ENCODE measurements around the gene ZNF552.
A peak's percentile ranks its signal among the peaks of the same experiment; 100 is the strongest.
"Not testable (repeated sequence)": the region's sequence is repeated elsewhere in the genome, so short reads cannot be mapped to it uniquely, and the experiment has no call there.

Gene ZNF552

DNA sequence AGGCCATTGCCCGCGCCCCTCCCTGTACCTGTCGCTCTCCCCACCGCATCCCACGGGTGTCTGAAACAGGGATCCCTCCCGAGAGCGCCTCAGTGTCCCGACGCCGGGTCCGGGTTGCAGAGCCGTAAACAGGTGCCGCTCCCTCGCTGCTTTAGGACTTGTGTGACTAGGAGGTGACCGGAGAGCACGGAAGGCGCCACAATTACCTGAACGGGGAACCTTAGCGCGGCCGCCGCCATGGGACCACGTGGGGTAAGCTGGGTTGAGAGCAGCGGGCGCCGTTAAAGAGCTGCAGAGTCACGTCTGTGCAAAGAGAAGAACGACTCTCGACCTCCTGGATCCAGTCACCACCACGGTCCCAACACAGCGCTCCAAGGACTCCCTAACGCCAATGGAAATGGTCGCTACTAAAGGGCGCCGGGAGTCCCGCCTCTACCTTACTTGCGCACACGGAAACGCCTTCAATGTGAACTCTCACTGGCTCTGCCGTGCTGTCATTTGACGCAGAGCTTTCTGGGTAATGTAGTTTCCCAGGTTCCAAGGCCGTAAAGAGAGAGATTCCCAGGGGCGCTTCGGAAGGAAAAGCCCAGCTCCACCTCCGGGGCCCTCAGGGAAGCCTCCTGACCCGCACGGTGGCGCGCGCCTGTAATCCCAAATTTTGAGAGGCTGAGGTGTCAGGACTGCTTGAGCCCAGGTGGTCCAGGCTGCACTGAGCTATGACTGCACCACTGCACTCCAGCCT, at the start of gene ZNF552:
Gene ZNF552 (minus strand): TSS at position 409 of the 742 bp plus-strand sequence. CDS start 170 bp downstream, at position 239.
- DNase-seq (ENCODE audit: low read depth in 2 of 2) = peak; percentile 47 to 60

GRCh38 chr19:57862351-57862750, 47.6 kb upstream of the ZNF552 start:
- DNase-seq (ENCODE audit: low read depth in 2 of 2) = not testable (repeated sequence)

DNA sequence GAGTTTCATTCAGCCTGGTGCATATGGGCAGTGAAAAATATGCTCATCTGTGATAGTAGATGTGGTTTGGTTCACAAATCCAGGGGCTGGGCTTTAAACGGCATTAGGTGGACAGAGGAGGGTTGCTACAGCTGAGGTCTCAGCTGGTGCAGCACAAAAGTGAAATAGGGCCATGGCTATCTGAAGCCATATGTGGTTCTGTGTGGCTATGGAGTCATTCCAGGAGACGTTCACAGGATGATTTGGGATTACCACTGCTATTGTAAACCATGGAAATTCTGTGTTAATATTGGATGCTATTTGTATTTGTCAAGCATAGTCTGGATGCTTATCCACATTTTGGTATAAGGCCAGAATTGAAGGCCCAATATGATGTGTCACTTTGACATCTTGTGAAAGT, 39.4 kb upstream of the ZNF552 start:
- DNase-seq (ENCODE audit: low read depth in 2 of 2) = not testable (repeated sequence)

GRCh38 chr19:57851812-57852603, 37.3 kb upstream of the ZNF552 start:
- DNase-seq (ENCODE audit: low read depth in 2 of 2) = not testable (repeated sequence)

DNA sequence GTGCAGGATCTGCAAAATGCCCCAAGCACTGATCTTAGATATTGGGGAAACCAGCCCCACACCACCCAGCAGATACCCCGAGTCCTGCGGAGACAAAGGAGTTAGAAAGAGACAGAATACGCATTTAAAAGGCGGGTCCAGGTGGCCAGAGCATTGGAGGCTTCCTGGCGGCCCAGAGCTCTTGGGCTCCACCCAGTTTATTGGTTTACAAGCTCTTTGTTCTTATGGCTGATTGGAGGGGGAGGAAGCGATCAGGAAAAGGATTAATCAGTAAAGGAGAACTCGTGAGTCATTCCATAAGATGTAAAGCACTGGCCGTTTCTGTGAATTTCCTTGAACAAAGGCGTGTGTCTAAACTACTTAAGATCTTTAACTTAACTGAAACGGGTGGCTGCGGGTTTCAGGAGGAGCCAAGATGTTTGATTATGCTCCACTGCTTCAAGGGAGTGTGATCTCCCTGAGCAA, 35.9 kb upstream of the ZNF552 start:
- no peak for DNase-seq (ENCODE audit: low read depth in 2 of 2)

- DNase-seq (ENCODE audit: low read depth in 2 of 2) = peak; percentile 62 to 64
Observed at GRCh38 chr19:57849666-57850473, 35.2 kb upstream of the ZNF552 start, which contains the start of gene ZNF587. Gene ZNF587 (plus strand): TSS chr19:57849859. CDS start chr19:57850039, 180 bp downstream.

GRCh38 chr19:57849162-57849665, 34.5 kb upstream of the ZNF552 start:
- not testable (repeated sequence) for DNase-seq (ENCODE audit: low read depth in 2 of 2)

GRCh38 chr19:57847164-57847563, 32.5 kb upstream of the ZNF552 start:
- not testable (repeated sequence) for DNase-seq (ENCODE audit: low read depth in 2 of 2)

GRCh38 chr19:57841122-57841763, 26.5 kb upstream of the ZNF552 start:
- DNase-seq (ENCODE audit: low read depth in 2 of 2) = no peak

DNA sequence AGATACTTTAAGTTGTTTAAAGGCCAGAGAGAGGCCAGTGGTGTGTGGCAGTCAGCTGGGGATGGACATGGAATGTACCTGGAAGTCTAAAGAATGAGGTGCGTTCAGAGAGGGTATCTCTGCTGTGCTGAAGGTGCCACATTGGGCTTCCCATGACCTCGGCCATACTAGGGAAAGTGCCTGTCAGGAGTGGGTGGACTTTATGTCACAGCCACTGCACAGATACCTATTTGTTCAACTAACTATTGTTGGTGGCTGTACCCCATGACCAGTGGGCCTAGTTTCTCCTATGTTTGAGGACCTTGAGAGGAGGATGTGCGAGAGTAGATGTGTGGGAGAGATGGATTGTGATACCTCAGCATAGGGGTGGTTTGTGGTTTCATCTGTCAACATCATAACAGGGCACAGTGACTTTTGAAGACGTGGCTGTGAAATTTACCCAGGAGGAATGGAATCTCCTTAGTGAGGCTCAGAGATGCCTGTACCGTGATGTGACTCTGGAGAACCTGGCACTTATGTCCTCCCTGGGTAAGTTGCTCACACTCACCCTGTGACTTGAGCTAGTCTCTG, 24.0 kb upstream of the ZNF552 start:
- DNase-seq (ENCODE audit: low read depth in 2 of 2) = not testable (repeated sequence)

DNA sequence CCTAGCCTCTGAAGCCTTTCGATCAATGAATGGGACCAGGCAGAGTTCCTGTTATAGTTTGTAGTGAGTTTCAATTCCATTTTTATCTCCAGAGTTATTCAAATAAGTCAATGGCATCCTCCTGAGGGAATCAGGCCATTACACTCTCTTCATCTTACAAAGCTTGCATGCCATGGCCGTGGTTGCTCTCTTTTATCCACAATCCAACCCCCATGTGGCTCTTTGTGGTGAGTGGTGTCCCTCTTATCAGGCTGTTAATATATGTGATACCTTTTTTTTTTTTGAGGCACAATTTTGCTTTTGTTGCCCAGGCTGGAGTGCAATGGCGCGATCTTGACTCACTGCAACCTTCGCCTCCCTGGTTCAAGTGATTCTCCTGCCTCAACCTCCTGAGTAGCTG, 22.3 kb upstream of the ZNF552 start:
- DNase-seq (ENCODE audit: low read depth in 2 of 2) = not testable (repeated sequence)

GRCh38 chr19:57830071-57830602, 15.4 kb upstream of the ZNF552 start, which contains the start of gene ZNF587B:
Gene ZNF587B (plus strand): TSS chr19:57830299. CDS start chr19:57830529, 230 bp downstream.
- DNase-seq (ENCODE audit: low read depth in 2 of 2) = peak in 1 of 2 experiments; percentile 17

DNA sequence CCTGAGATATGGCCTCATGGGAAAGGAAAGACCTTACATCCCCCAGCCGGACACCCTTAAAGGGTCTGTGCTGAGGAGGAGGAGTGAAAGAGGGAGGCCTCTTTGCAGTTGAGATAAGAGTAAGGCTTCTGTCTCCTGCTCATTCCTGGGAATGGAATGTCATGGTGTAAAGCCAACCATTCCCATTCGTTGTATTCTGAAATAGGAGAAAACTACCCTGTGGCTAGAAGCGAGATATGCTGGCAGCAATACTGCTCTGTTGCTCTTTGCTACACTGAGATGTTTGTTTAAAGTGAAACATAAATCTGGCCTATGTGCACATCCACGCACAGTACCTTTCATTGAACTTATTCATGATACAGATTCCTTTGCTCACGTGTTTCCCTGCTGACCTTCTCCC, 14.6 kb upstream of the ZNF552 start:
- DNase-seq (ENCODE audit: low read depth in 2 of 2) = no peak

GRCh38 chr19:57825511-57825910, 10.8 kb upstream of the ZNF552 start:
- DNase-seq (ENCODE audit: low read depth in 2 of 2) = no peak

DNA sequence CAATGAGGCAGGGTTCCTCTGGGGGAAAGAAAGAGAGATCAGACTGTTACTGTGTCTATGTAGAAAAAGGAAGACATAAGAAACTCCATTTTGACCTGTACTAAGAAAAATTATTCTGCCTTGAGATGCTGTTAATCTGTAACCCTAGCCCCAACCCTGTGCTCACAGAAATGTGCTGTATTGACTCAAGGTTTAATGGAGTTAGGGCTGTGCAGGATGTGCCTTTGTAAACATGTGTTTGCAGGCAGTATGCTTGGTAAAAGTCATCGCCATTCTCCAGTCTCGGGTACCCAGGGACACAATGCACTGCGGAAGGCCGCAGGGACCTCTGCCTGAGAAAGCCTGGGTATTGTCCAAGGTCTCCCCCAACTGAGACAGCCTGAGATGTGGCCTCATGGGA, 8.9 kb upstream of the ZNF552 start:
- DNase-seq (ENCODE audit: low read depth in 2 of 2) = not testable (repeated sequence)

GRCh38 chr19:57823155-57823554, 8.4 kb upstream of the ZNF552 start:
- DNase-seq (ENCODE audit: low read depth in 2 of 2) = not testable (repeated sequence)

DNA sequence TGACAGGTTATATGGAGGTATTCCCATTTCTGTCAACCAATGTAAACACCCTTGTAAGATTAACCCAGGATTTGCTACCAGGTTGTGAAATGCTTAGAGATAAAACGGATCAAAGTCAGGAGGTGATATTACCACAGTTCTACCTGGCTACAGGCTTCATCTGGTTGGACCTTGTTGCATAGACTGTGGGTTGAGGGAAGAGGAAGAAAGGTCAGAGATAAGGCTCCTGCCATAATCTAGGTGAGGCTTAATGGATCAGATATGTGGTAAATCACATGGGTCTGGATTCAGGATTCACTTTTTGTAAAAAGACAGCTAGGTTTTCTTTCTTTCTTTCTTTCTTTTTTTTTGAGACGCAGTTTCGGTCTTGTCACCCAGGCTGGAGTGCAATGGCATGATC, 6.8 kb upstream of the ZNF552 start:
- not testable (repeated sequence) for DNase-seq (ENCODE audit: low read depth in 2 of 2)

DNA sequence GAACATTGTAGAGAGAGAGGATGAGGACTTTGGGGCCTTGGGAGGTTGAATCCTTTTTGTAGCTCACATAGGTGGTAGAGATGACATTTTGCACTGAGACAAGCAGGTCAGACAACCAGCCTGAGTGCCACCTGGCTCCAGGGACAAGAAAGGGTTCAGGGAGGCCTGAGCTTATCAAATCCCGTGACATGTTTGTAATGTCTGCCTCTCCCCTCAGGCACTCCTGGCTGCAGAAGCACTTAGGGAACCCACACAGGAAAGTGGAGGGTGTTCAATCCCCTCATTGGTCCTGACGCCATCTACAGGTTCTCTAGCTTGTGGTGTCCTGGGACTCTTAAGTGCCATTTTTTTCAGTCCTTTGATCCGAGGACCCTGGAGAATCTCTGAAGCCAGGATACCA, 6.4 kb upstream of the ZNF552 start:
- not testable (repeated sequence) for DNase-seq (ENCODE audit: low read depth in 2 of 2)

- DNase-seq (ENCODE audit: low read depth in 2 of 2) = no peak
Observed at GRCh38 chr19:57820599-57820998, 5.9 kb upstream of the ZNF552 start.

- peak; percentile 62 to 64 for DNase-seq (ENCODE audit: low read depth in 2 of 2)
Observed at GRCh38 chr19:57819475-57820148, 4.9 kb upstream of the ZNF552 start.

All from stimulated activated CD4-positive, alpha-beta T cell treated with anti-CD3 and anti-CD28 coated beads, Interleukin-12 subunit alpha, Interleukin-12 subunit beta, amount 100 ng/mL, for 24 hours (primary cell).